HepG2 (cell line): ENCODE results near the gene CAMK1. TPM values are rescaled to one million over a fixed set of nuclear protein-coding genes. Genes with fewer than 3 reads are reported as not detected.

Source experiments
- BCL3 ChIP-seq: sonication (generic); formaldehyde crosslinking; IDR thresholded peaks from 2 replicates; pipeline ENCODE4 v1.5.1; 2020; ENCODE audit warnings: mild to moderate bottlenecking, missing genetic modification reagents, moderate library complexity
- CENPX ChIP-seq: sonication (generic); formaldehyde crosslinking; IDR thresholded peaks from 2 replicates; pipeline ENCODE4 v1.9.0; 2021; ENCODE audit warnings: mild to moderate bottlenecking, missing genetic modification reagents, moderate library complexity
- ESRRA ChIP-seq: sonication (generic); formaldehyde crosslinking; IDR thresholded peaks from 2 replicates; pipeline ENCODE4 v1.5.1; 2020; ENCODE audit warnings: mild to moderate bottlenecking, low read depth, missing genetic modification reagents
- FOXA1 ChIP-seq, 2 experiments: fragments of 450-650 bp in 1 of 2; sonication (generic) in 1 of 2; formaldehyde crosslinking in 1 of 2; IDR thresholded peaks; 2 replicates each; pipeline versions ENCODE4 v1.4.0 to v1.6.1; 2016 to 2020; ENCODE audit warnings: missing genetic modification reagents in 1 of 2
- FOXA3 ChIP-seq: IDR thresholded peaks from 2 replicates; pipeline ENCODE4 v1.6.1; 2016; ENCODE audit warnings: missing genetic modification reagents, missing compliant biosample characterization
- FOXJ3 ChIP-seq: sonication (generic); formaldehyde crosslinking; IDR thresholded peaks from 2 replicates; pipeline ENCODE4 v1.4.0; 2020; ENCODE audit warnings: missing genetic modification reagents, mild to moderate bottlenecking, borderline replicate concordance
- FOXP1 ChIP-seq, 2 experiments: fragments of 450-650 bp in 1 of 2; IDR thresholded peaks; 2 replicates each; pipeline ENCODE4 v1.6.1; 2017 to 2018; ENCODE audit warnings: antibody characterized with exemption in 1 of 2
- GFI1 ChIP-seq: sonication (generic); formaldehyde crosslinking; IDR thresholded peaks from 2 replicates; pipeline ENCODE4 v1.5.0; 2020; ENCODE audit warnings: missing genetic modification reagents, mild to moderate bottlenecking, borderline replicate concordance
- HES4 ChIP-seq: sonication (generic); formaldehyde crosslinking; IDR thresholded peaks from 2 replicates; pipeline ENCODE4 v1.9.0; 2021; ENCODE audit warnings: mild to moderate bottlenecking, missing genetic modification reagents, borderline replicate concordance
- HIVEP1 ChIP-seq: sonication (generic); formaldehyde crosslinking; IDR thresholded peaks from 2 replicates; pipeline ENCODE4 v1.4.0; 2020; ENCODE audit warnings: mild to moderate bottlenecking, missing genetic modification reagents
- HMGA1 ChIP-seq: sonication (generic); formaldehyde crosslinking; conservative IDR thresholded peaks from 2 replicates; pipeline ENCODE4 v1.4.0; 2020; ENCODE audit warnings: missing genetic modification reagents
- KDM5A ChIP-seq: fragments of 200-600 bp; sonication (generic); IDR thresholded peaks from 2 replicates; pipeline ENCODE4 v1.7.0; 2018; ENCODE audit warnings: antibody characterized with exemption, mild to moderate bottlenecking, low read length, borderline replicate concordance
- MIER3 ChIP-seq: IDR thresholded peaks from 2 replicates; pipeline ENCODE4 v1.6.1; 2016; ENCODE audit warnings: missing compliant biosample characterization, borderline replicate concordance
- SCMH1 ChIP-seq: sonication (generic); formaldehyde crosslinking; IDR thresholded peaks from 2 replicates; pipeline ENCODE4 v1.9.0; 2021; ENCODE audit warnings: missing genetic modification reagents, mild to moderate bottlenecking, borderline replicate concordance
- USF2 ChIP-seq, 2 experiments: sonication (generic) in 1 of 2; formaldehyde crosslinking in 1 of 2; IDR thresholded peaks; 2 replicates each; pipeline versions ENCODE4 v1.5.1 to v1.6.1; 2011 to 2020; ENCODE audit warnings: borderline replicate concordance in 1 of 2, low read depth in 1 of 2, low read length in 1 of 2, mild to moderate bottlenecking in 1 of 2, missing genetic modification reagents in 1 of 2, moderate library complexity in 1 of 2
- ZNF30 ChIP-seq: sonication (generic); formaldehyde crosslinking; IDR thresholded peaks from 2 replicates; pipeline ENCODE4 v1.5.0; 2020; ENCODE audit warnings: mild to moderate bottlenecking, missing genetic modification reagents
- ZNF329 ChIP-seq: sonication (generic); formaldehyde crosslinking; IDR thresholded peaks from 2 replicates; pipeline ENCODE4 v1.9.0; 2021; ENCODE audit warnings: low read depth, mild to moderate bottlenecking, missing genetic modification reagents
- ZNF552 ChIP-seq: sonication (generic); formaldehyde crosslinking; IDR thresholded peaks from 2 replicates; pipeline ENCODE4 v1.9.0; 2022; ENCODE audit warnings: missing genetic modification reagents, mild to moderate bottlenecking, borderline replicate concordance
- ZNF687 ChIP-seq: sonication (generic); formaldehyde crosslinking; IDR thresholded peaks from 2 replicates; pipeline ENCODE4 v1.5.1; 2020; ENCODE audit warnings: mild to moderate bottlenecking, missing genetic modification reagents, moderate library complexity
- polyA plus RNA-seq, 8 experiments: library from polyadenylated mRNA; depleted of rRNA in 3 of 8; stranded (reverse) in 7 of 8; unstranded in 1 of 8; fragments of >200 nt; fragmentation: Illumina TruSeq in 4 of 8; extraction: Trizol in 4 of 8; gene quantifications; 2 replicates each; pipeline versions ENCODE4 v1.2.1 to v1.2.3, GENCODE V29; 2011 to 2016; ENCODE audit warnings: low read depth in 4 of 8, missing spikeins in 1 of 8, mixed read lengths in 1 of 8; ENCODE audit not compliant: insufficient read depth in 1 of 8
- total RNA-seq, 5 experiments: library from RNA; depleted of rRNA; stranded (reverse); fragments of >200 nt; fragmentation: Illumina TruSeq; extraction: Trizol; gene quantifications; 2 replicates each; pipeline ENCODE4 v1.2.3, GENCODE V29; 2016; ENCODE audit warnings: low read depth in 1 of 5

The CAMK1 gene
- total and polyA plus RNA-seq, 2 of the 13 experiments (the other 11 are each of a cell fraction or from before 2014, with no cell fraction given): 26.4 to 53.3 TPM

- peak; percentile 84 for TF ChIP-seq ZNF687 (CRISPR knock-in tag)
- TF ChIP-seq SCMH1 (CRISPR knock-in tag): no peak
- no peak for TF ChIP-seq ZNF30 (CRISPR knock-in tag)
- TF ChIP-seq HIVEP1 (CRISPR knock-in tag): 0 out of 2 replicates have a peak, but pooled peaks have one; percentile 37
- TF ChIP-seq FOXA3 (CRISPR knock-in tag): no peak
- TF ChIP-seq FOXJ3: no peak
- no peak for TF ChIP-seq MIER3 (CRISPR knock-in tag)
- TF ChIP-seq HMGA1 (CRISPR knock-in tag): no peak
- peak; percentile 62; the same call in 1 of the 2 replicates for TF ChIP-seq KDM5A
- TF ChIP-seq BCL3 (CRISPR knock-in tag): no peak
- TF ChIP-seq ESRRA (CRISPR knock-in tag): no peak
- TF ChIP-seq FOXA1 (IDR thresholded peaks at IDR 0.05): no peak
- no peak for TF ChIP-seq FOXA1 (CRISPR knock-in tag; IDR thresholded peaks at IDR 0.05)
- TF ChIP-seq USF2 (IDR thresholded peaks at IDR 0.05; ENCODE audit: low read depth, low read length): no peak
- no peak for TF ChIP-seq USF2 (CRISPR knock-in tag; IDR thresholded peaks at IDR 0.05; ENCODE audit: borderline replicate concordance)
- TF ChIP-seq ZNF329 (CRISPR knock-in tag): no peak
- no peak; the same call in 1 of the 2 replicates for TF ChIP-seq GFI1 (CRISPR knock-in tag)
- no peak for TF ChIP-seq CENPX (CRISPR knock-in tag)
- TF ChIP-seq ZNF552 (CRISPR knock-in tag): no peak; the same call in 1 of the 2 replicates
- TF ChIP-seq HES4 (CRISPR knock-in tag): 0 out of 2 replicates have a peak, but pooled peaks have one; percentile 36
- TF ChIP-seq FOXP1 (IDR thresholded peaks at IDR 0.05): no peak
- TF ChIP-seq FOXP1 (CRISPR knock-in tag; IDR thresholded peaks at IDR 0.05): no peak
Measured at GRCh38 chr3:9749645-9750555, 19.8 kb downstream of the CAMK1 start, which contains the start of gene OGG1 (continued).
